Measurements from ENCODE around the gene COL28A1.

COL28A1 gene

DNA sequence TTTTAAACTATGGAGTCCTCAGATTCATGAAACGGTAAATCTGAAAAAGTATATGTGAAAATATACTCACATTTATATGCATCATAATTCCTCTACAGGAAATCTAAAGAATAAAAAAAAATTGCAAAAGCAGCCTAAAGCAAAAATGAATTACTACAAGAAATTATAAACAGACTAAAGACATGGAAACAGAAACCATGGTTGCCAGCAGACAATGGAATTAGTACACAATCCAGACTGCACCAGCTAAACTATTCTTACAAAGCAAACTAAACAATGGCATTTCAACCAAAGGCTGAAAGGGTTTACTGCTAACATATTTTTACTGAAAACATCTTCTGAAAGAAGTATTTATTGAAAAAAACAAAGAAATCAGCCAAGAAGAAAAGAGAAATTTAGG, 51.6 kb downstream of the COL28A1 start:
- TF ChIP-seq CTCF (conservative IDR thresholded peaks at IDR 0.05; ENCODE audit: low read length), result no peak
- TF ChIP-seq EZH2phosphoT487 (IDR thresholded peaks at IDR 0.05; ENCODE audit: borderline replicate concordance), result no peak
- no peaks in the 10 kb centered on the region for H4K20me1 ChIP-seq (ENCODE audit: insufficient read depth, low read length, poor library complexity, severe bottlenecking)
- no peaks in the 10 kb centered on the region for H3K4me1 ChIP-seq (ENCODE audit: insufficient read depth, low read length, poor library complexity, severe bottlenecking)
- no peak overlapping the region for H3K4me2 ChIP-seq (ENCODE audit: low read depth, low read length, poor library complexity, severe bottlenecking)
- H3K9me2 ChIP-seq (replicated peaks; ENCODE audit: low read depth, low read length), result no peaks in the 10 kb centered on the region
- H3K79me2 ChIP-seq (ENCODE audit: insufficient read depth, low read length), result no peaks in the 10 kb centered on the region
- H3K9me3 ChIP-seq (ENCODE audit: insufficient read depth, low read depth, low read length), result 0 out of 2 replicates have a peak, but pooled peaks cover 5% of the 10 kb centered on the region
- no peaks in the 10 kb centered on the region for H3F3A ChIP-seq (ENCODE audit: low read depth)
- no peak overlapping the region for H3K9ac ChIP-seq (ENCODE audit: low read depth, low read length, poor library complexity, severe bottlenecking)
- H3K36me3 ChIP-seq (ENCODE audit: insufficient read depth, low read length), result no peaks in the 10 kb centered on the region
- no peak overlapping the region for H3K4me3 ChIP-seq (ENCODE audit: low read length, poor library complexity, severe bottlenecking)
- no peak overlapping the region for H2AFZ ChIP-seq (ENCODE audit: low read length)
- no peaks in the 10 kb centered on the region for H3K27me3 ChIP-seq (ENCODE audit: insufficient read depth, low read length, poor library complexity, severe bottlenecking)

GRCh38 chr7:7481802-7482201, 53.9 kb downstream of the COL28A1 start:
- Histone ChIP-seq H3K4me1 (ENCODE audit: insufficient read depth, low read length, poor library complexity, severe bottlenecking) (no peaks in the 10 kb centered on the region), H3K9me3 (ENCODE audit: insufficient read depth, low read depth, low read length) (0 out of 2 replicates have a peak, but pooled peaks cover 5% of the 10 kb centered on the region), H2AFZ (ENCODE audit: low read length) (no peak overlapping the region), H4K20me1 (ENCODE audit: insufficient read depth, low read length, poor library complexity, severe bottlenecking) (no peaks in the 10 kb centered on the region), H3K36me3 (ENCODE audit: insufficient read depth, low read length) (no peaks in the 10 kb centered on the region), H3K27me3 (ENCODE audit: insufficient read depth, low read length, poor library complexity, severe bottlenecking) (no peaks in the 10 kb centered on the region), H3F3A (ENCODE audit: low read depth) (no peaks in the 10 kb centered on the region), H3K79me2 (ENCODE audit: insufficient read depth, low read length) (no peaks in the 10 kb centered on the region), H3K9me2 (replicated peaks; ENCODE audit: low read depth, low read length) (no peaks in the 10 kb centered on the region), H3K9ac (ENCODE audit: low read depth, low read length, poor library complexity, severe bottlenecking) (no peak overlapping the region), H3K4me3 (ENCODE audit: low read length, poor library complexity, severe bottlenecking) (no peak overlapping the region), H3K4me2 (ENCODE audit: low read depth, low read length, poor library complexity, severe bottlenecking) (no peak overlapping the region)
- TF ChIP-seq EZH2phosphoT487 (IDR thresholded peaks at IDR 0.05; ENCODE audit: borderline replicate concordance), result no peak
- no peak for TF ChIP-seq CTCF (conservative IDR thresholded peaks at IDR 0.05; ENCODE audit: low read length)

- Histone ChIP-seq H3K4me3 (ENCODE audit: low read length, poor library complexity, severe bottlenecking) (no peak overlapping the region), H2AFZ (ENCODE audit: low read length) (no peak overlapping the region), H3F3A (ENCODE audit: low read depth) (no peaks in the 10 kb centered on the region), H3K27me3 (ENCODE audit: insufficient read depth, low read length, poor library complexity, severe bottlenecking) (no peaks in the 10 kb centered on the region), H3K9me3 (ENCODE audit: insufficient read depth, low read depth, low read length) (0 out of 2 replicates have a peak, but pooled peaks cover 4% of the 10 kb centered on the region), H3K9ac (ENCODE audit: low read depth, low read length, poor library complexity, severe bottlenecking) (no peak overlapping the region), H3K79me2 (ENCODE audit: insufficient read depth, low read length) (no peaks in the 10 kb centered on the region), H3K4me1 (ENCODE audit: insufficient read depth, low read length, poor library complexity, severe bottlenecking) (no peaks in the 10 kb centered on the region), H3K36me3 (ENCODE audit: insufficient read depth, low read length) (no peaks in the 10 kb centered on the region), H4K20me1 (ENCODE audit: insufficient read depth, low read length, poor library complexity, severe bottlenecking) (no peaks in the 10 kb centered on the region), H3K4me2 (ENCODE audit: low read depth, low read length, poor library complexity, severe bottlenecking) (no peak overlapping the region), H3K9me2 (replicated peaks; ENCODE audit: low read depth, low read length) (no peaks in the 10 kb centered on the region)
- TF ChIP-seq CTCF (conservative IDR thresholded peaks at IDR 0.05; ENCODE audit: low read length) (no peak), EZH2phosphoT487 (IDR thresholded peaks at IDR 0.05; ENCODE audit: borderline replicate concordance) (no peak)
Observed at GRCh38 chr7:7479275-7479805, 56.3 kb downstream of the COL28A1 start.
